Measurements from ENCODE around the gene PRKCD. TPM values are rescaled to one million over a fixed set of nuclear protein-coding genes. Genes with fewer than 3 reads are reported as not detected.
A peak's percentile ranks its signal among the peaks of the same experiment; 100 is the strongest.

Gene PRKCD
- total RNA-seq (12.3 and 12.8 TPM in 2 replicates), polyA plus RNA-seq (18.6 and 23.6 TPM in 2 replicates)

- H3K4me2 ChIP-seq: peak within 1 kb of the TSS; percentile 98
- peak; percentile 28 for TF ChIP-seq CTCF (IDR thresholded peaks at IDR 0.05; ENCODE audit: poor library complexity)
- no peak for TF ChIP-seq EZH2phosphoT487 (IDR thresholded peaks at IDR 0.05; ENCODE audit: low read depth, severe bottlenecking, unreplicated experiment)
- no peak for TF ChIP-seq EZH2 (IDR thresholded peaks at IDR 0.05; ENCODE audit: borderline replicate concordance)
- no peaks in the 10 kb centered on the region for H3K9me3 ChIP-seq (ENCODE audit: low read depth)
- H3K36me3 ChIP-seq (replicated peaks; ENCODE audit: insufficient read depth, low read depth): no peaks in the 10 kb centered on the region
- H3K79me2 ChIP-seq: peaks cover 41% of the 10 kb centered on the region
- 2% methylated on average over 17 of the region's 88 CpGs for WGBS (ENCODE audit: low lambda C conversion rate, missing lambda C conversion rate)
- H3K4me1 ChIP-seq (ENCODE audit: insufficient read depth): peaks cover 39% of the 10 kb centered on the region
- H2AFZ ChIP-seq: peak within 1 kb of the TSS; percentile 94
- H3K27ac ChIP-seq: peak within 1 kb of the TSS; percentile 93
- H3K4me3 ChIP-seq: peak within 1 kb of the TSS; percentile 92
- peak; percentile 93 for DNase-seq (ENCODE audit: low spot score)
- H3K27me3 ChIP-seq: no peaks in the 10 kb centered on the region
- peaks cover 4% of the 10 kb centered on the region for H4K20me1 ChIP-seq (ENCODE audit: insufficient read depth, poor library complexity, severe bottlenecking)
- H3K9me2 ChIP-seq (replicated peaks; ENCODE audit: insufficient read depth): no peaks in the 10 kb centered on the region
Observed at GRCh38 chr3:53160660-53161449, at the start of gene PRKCD. Gene PRKCD (plus strand): TSS chr3:53161209. CDS start chr3:53178423, 17,214 bp downstream.

GRCh38 chr3:53111822-53112221, 49.2 kb upstream of the PRKCD start:
- Histone ChIP-seq H3K79me2 (no peaks in the 10 kb centered on the region), H2AFZ (no peak overlapping the region), H3K27ac (no peak overlapping the region), H3K9me3 (ENCODE audit: low read depth) (no peaks in the 10 kb centered on the region), H3K4me3 (no peak overlapping the region), H3K36me3 (replicated peaks; ENCODE audit: insufficient read depth, low read depth) (no peaks in the 10 kb centered on the region), H3K9me2 (replicated peaks; ENCODE audit: insufficient read depth) (no peaks in the 10 kb centered on the region), H3K27me3 (no peaks in the 10 kb centered on the region), H3K4me1 (ENCODE audit: insufficient read depth) (peaks cover 5% of the 10 kb centered on the region), H3K4me2 (no peak overlapping the region), H4K20me1 (ENCODE audit: insufficient read depth, poor library complexity, severe bottlenecking) (no peaks in the 10 kb centered on the region)
- TF ChIP-seq EZH2 (IDR thresholded peaks at IDR 0.05; ENCODE audit: borderline replicate concordance) (no peak), EZH2phosphoT487 (IDR thresholded peaks at IDR 0.05; ENCODE audit: low read depth, severe bottlenecking, unreplicated experiment) (no peak), CTCF (IDR thresholded peaks at IDR 0.05; ENCODE audit: poor library complexity) (no peak)
- 87% methylated on average over 3 of the region's 3 CpGs for WGBS (ENCODE audit: low lambda C conversion rate, missing lambda C conversion rate)
- DNase-seq (ENCODE audit: low spot score): no peak

- Histone ChIP-seq H3K4me1 (ENCODE audit: insufficient read depth) (peaks cover 5% of the 10 kb centered on the region), H3K36me3 (replicated peaks; ENCODE audit: insufficient read depth, low read depth) (no peaks in the 10 kb centered on the region)
Observed at GRCh38 chr3:53113293-53114010, 47.6 kb upstream of the PRKCD start.

More at GRCh38 chr3:53113293-53114010, 47.6 kb upstream of the PRKCD start:
- Histone ChIP-seq H3K4me2 (no peak overlapping the region), H3K27ac (no peak overlapping the region), H2AFZ (no peak overlapping the region), H3K27me3 (no peaks in the 10 kb centered on the region), H3K4me3 (no peak overlapping the region), H4K20me1 (ENCODE audit: insufficient read depth, poor library complexity, severe bottlenecking) (no peaks in the 10 kb centered on the region), H3K79me2 (no peaks in the 10 kb centered on the region), H3K9me3 (ENCODE audit: low read depth) (no peaks in the 10 kb centered on the region), H3K9me2 (replicated peaks; ENCODE audit: insufficient read depth) (no peaks in the 10 kb centered on the region)
- no peak for DNase-seq (ENCODE audit: low spot score)
- 71% methylated on average over 1 of the region's 1 CpG for WGBS (ENCODE audit: low lambda C conversion rate, missing lambda C conversion rate)
- TF ChIP-seq EZH2 (IDR thresholded peaks at IDR 0.05; ENCODE audit: borderline replicate concordance): no peak
- no peak for TF ChIP-seq EZH2phosphoT487 (IDR thresholded peaks at IDR 0.05; ENCODE audit: low read depth, severe bottlenecking, unreplicated experiment)
- TF ChIP-seq CTCF (IDR thresholded peaks at IDR 0.05; ENCODE audit: poor library complexity): no peak
